HepG2 (cell line): ENCODE results near the gene TUBB. TPM values are rescaled to one million over a fixed set of nuclear protein-coding genes. Genes with fewer than 3 reads are reported as not detected.

Experiments used
- CBX1 ChIP-seq: IDR thresholded peaks from one replicate; pipeline ENCODE4 v1.6.1; 2016; ENCODE audit warnings: antibody characterized with exemption, low read depth
- GATA4 ChIP-seq: sonication (generic); IDR thresholded peaks from 2 replicates; pipeline ENCODE4 v1.6.1; 2016; ENCODE audit warnings: antibody characterized with exemption, low read depth, borderline replicate concordance
- HMG20B ChIP-seq: conservative IDR thresholded peaks from 2 replicates; pipeline ENCODE4 v1.6.1; 2016; ENCODE audit warnings: missing genetic modification reagents, missing compliant biosample characterization
- HMGXB3 ChIP-seq: sonication (generic); formaldehyde crosslinking; IDR thresholded peaks from 2 replicates; pipeline ENCODE4 v1.4.0; 2020; ENCODE audit warnings: missing genetic modification reagents, borderline replicate concordance
- MTF2 ChIP-seq: sonication (generic); formaldehyde crosslinking; IDR thresholded peaks from 2 replicates; pipeline ENCODE4 v1.5.0; 2020; ENCODE audit warnings: missing genetic modification reagents, borderline replicate concordance
- MZF1 ChIP-seq: sonication (generic); formaldehyde crosslinking; IDR thresholded peaks from 2 replicates; pipeline ENCODE4 v1.8.1; 2023; ENCODE audit warnings: mild to moderate bottlenecking, missing genetic modification reagents, borderline replicate concordance
- NFKBIZ ChIP-seq: IDR thresholded peaks from 2 replicates; pipeline ENCODE4 v1.6.1; 2018; ENCODE audit warnings: missing genetic modification reagents, missing compliant biosample characterization
- RBM39 ChIP-seq: fragments of 200-400 bp; formaldehyde crosslinking; IDR thresholded peaks from one replicate; pipeline ENCODE4 v1.6.1; 2018; ENCODE audit warnings: antibody characterized with exemption, mild to moderate bottlenecking, low read depth, low read length; ENCODE audit not compliant: poor library complexity, severe bottlenecking
- RORA ChIP-seq: sonication (generic); formaldehyde crosslinking; IDR thresholded peaks from 2 replicates; pipeline ENCODE4 v1.5.0; 2020; ENCODE audit warnings: mild to moderate bottlenecking, missing genetic modification reagents, moderate library complexity
- SIX1 ChIP-seq: sonication (generic); formaldehyde crosslinking; IDR thresholded peaks from 2 replicates; pipeline ENCODE4 v1.4.0; 2020; ENCODE audit warnings: missing genetic modification reagents, borderline replicate concordance
- SP4 ChIP-seq: sonication (generic); formaldehyde crosslinking; IDR thresholded peaks from 2 replicates; pipeline ENCODE4 v1.8.1; 2023; ENCODE audit warnings: mild to moderate bottlenecking, missing genetic modification reagents
- SP5 ChIP-seq: IDR thresholded peaks from 2 replicates; pipeline ENCODE4 v1.6.1; 2016; ENCODE audit warnings: low read depth, borderline replicate concordance
- TAF15 ChIP-seq: fragments of 200-400 bp; formaldehyde crosslinking; IDR thresholded peaks from one replicate; pipeline ENCODE4 v1.6.1; 2018; ENCODE audit warnings: mild to moderate bottlenecking, low read depth, low read length; ENCODE audit not compliant: poor library complexity, severe bottlenecking
- ZKSCAN8 ChIP-seq: IDR thresholded peaks from 2 replicates; pipeline ENCODE4 v1.6.1; 2016; ENCODE audit warnings: borderline replicate concordance, missing genetic modification reagents, missing compliant biosample characterization
- ZMYM4 ChIP-seq: sonication (generic); formaldehyde crosslinking; IDR thresholded peaks from 2 replicates; pipeline ENCODE4 v1.8.1; 2023; ENCODE audit warnings: mild to moderate bottlenecking, missing genetic modification reagents
- ZNF263 ChIP-seq: sonication (generic); formaldehyde crosslinking; IDR thresholded peaks from 2 replicates; pipeline ENCODE4 v1.4.0; 2020; ENCODE audit warnings: missing genetic modification reagents
- ZNF615 ChIP-seq: sonication (generic); formaldehyde crosslinking; IDR thresholded peaks from 2 replicates; pipeline ENCODE4 v1.5.0; 2020; ENCODE audit warnings: mild to moderate bottlenecking, missing genetic modification reagents, borderline replicate concordance
- ZNF768 ChIP-seq: sonication (generic); formaldehyde crosslinking; IDR thresholded peaks from 2 replicates; pipeline ENCODE4 v1.4.0; 2020; ENCODE audit warnings: missing genetic modification reagents
- polyA plus RNA-seq, 8 experiments: library from polyadenylated mRNA; depleted of rRNA in 3 of 8; stranded (reverse) in 7 of 8; unstranded in 1 of 8; fragments of >200 nt; fragmentation: Illumina TruSeq in 4 of 8; extraction: Trizol in 4 of 8; gene quantifications; 2 replicates each; pipeline versions ENCODE4 v1.2.1 to v1.2.3, GENCODE V29; 2011 to 2016; ENCODE audit warnings: low read depth in 4 of 8, missing spikeins in 1 of 8, mixed read lengths in 1 of 8; ENCODE audit not compliant: insufficient read depth in 1 of 8
- total RNA-seq, 5 experiments: library from RNA; depleted of rRNA; stranded (reverse); fragments of >200 nt; fragmentation: Illumina TruSeq; extraction: Trizol; gene quantifications; 2 replicates each; pipeline ENCODE4 v1.2.3, GENCODE V29; 2016; ENCODE audit warnings: low read depth in 1 of 5
- TF ChIP-seq, protein P1 (sequence below): sonication (generic); formaldehyde crosslinking; IDR thresholded peaks from 2 replicates; pipeline ENCODE4 v1.8.1; 2023; ENCODE audit warnings: missing genetic modification reagents, inconsistent platforms, borderline replicate concordance
- TF ChIP-seq, protein P2 (sequence below): sonication (generic); formaldehyde crosslinking; IDR thresholded peaks from 2 replicates; pipeline ENCODE4 v1.8.0; 2022; ENCODE audit warnings: low read depth, missing genetic modification reagents
- TF ChIP-seq, protein P3 (sequence below): sonication (generic); formaldehyde crosslinking; IDR thresholded peaks from 2 replicates; pipeline ENCODE4 v1.5.0; 2020; ENCODE audit warnings: missing genetic modification reagents

The TUBB gene
- total and polyA plus RNA-seq, 2 of the 13 experiments (the other 11 are each of a cell fraction or from before 2014, with no cell fraction given): 911 to 1,163 TPM

GRCh38 chr6:30672445-30673253 is 47.5 kb upstream of the TUBB start, which contains the start of gene DHX16 (continued):
- TF ChIP-seq HMGXB3 (CRISPR knock-in tag): peak; percentile 73; the same call in 1 of the 2 replicates
- no peak for TF ChIP-seq CBX1
- 0 out of 2 replicates have a peak, but pooled peaks have one; percentile 48 for TF ChIP-seq SP5 (CRISPR knock-in tag)
- TF ChIP-seq ZNF768 (CRISPR knock-in tag): peak; percentile 82; the same call in 1 of the 2 replicates
- TF ChIP-seq HMG20B (CRISPR knock-in tag): no peak; the same call in 1 of the 2 replicates
- TF ChIP-seq, protein P1, sequence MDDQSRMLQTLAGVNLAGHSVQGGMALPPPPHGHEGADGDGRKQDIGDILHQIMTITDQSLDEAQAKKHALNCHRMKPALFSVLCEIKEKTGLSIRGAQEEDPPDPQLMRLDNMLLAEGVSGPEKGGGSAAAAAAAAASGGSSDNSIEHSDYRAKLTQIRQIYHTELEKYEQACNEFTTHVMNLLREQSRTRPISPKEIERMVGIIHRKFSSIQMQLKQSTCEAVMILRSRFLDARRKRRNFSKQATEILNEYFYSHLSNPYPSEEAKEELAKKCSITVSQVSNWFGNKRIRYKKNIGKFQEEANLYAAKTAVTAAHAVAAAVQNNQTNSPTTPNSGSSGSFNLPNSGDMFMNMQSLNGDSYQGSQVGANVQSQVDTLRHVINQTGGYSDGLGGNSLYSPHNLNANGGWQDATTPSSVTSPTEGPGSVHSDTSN: no peak; the same call in 1 of the 2 replicates
- TF ChIP-seq, protein P2, sequence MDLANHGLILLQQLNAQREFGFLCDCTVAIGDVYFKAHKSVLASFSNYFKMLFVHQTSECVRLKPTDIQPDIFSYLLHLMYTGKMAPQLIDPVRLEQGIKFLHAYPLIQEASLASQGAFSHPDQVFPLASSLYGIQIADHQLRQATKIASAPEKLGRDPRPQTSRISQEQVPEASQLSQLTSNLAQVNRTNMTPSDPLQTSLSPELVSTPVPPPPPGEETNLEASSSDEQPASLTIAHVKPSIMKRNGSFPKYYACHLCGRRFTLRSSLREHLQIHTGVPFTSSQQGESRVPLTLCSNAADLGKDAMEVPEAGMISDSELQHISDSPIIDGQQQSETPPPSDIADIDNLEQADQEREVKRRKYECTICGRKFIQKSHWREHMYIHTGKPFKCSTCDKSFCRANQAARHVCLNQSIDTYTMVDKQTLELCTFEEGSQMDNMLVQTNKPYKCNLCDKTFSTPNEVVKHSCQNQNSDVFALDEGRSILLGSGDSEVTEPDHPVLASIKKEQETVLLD: peak; percentile 56; the same call in 1 of the 2 replicates
- TF ChIP-seq SIX1 (CRISPR knock-in tag): peak; percentile 67; the same call in 1 of the 2 replicates
- TF ChIP-seq ZNF615: peak; percentile 64; the same call in 1 of the 2 replicates
- peak; percentile 58 for TF ChIP-seq RBM39
- peak; percentile 83 for TF ChIP-seq ZMYM4
- TF ChIP-seq, protein P3, sequence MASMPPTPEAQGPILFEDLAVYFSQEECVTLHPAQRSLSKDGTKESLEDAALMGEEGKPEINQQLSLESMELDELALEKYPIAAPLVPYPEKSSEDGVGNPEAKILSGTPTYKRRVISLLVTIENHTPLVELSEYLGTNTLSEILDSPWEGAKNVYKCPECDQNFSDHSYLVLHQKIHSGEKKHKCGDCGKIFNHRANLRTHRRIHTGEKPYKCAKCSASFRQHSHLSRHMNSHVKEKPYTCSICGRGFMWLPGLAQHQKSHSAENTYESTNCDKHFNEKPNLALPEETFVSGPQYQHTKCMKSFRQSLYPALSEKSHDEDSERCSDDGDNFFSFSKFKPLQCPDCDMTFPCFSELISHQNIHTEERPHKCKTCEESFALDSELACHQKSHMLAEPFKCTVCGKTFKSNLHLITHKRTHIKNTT (CRISPR knock-in tag): no peak
- 0 out of 2 replicates have a peak, but pooled peaks have one; percentile 80 for TF ChIP-seq MZF1
- TF ChIP-seq NFKBIZ: no peak; the same call in 1 of the 2 replicates
- TF ChIP-seq TAF15: no peak
- TF ChIP-seq SP4: peak; percentile 66
- no peak; the same call in 1 of the 2 replicates for TF ChIP-seq ZNF263 (CRISPR knock-in tag)
- TF ChIP-seq RORA (CRISPR knock-in tag): peak; percentile 41; the same call in 1 of the 2 replicates
- peak; percentile 87; the same call in 1 of the 2 replicates for TF ChIP-seq ZKSCAN8
- no peak for TF ChIP-seq MTF2 (CRISPR knock-in tag)
- no peak for TF ChIP-seq GATA4
